ENCODE measurements around the gene MYEOV.

DNA sequence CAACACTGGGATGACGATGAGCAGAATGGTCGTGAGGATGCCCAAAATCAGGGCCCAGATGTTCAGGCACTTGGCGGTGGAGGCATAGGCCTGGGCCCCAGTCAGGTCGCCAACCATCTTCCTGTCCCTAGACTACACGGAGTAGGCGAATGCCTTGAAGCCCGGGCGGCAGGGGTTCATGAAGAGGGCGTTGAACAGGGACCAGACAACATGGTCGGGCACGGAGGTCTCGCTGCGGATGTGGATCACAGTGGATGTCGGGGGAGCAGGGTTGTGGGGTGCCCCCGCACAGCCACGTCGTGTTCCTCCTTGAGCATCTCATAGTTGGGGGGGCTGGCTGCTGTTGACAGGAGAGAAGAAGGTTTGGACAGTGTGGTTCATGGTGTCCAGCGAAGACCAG is 9.5 kb downstream of the MYEOV start:
- TF ChIP-seq, protein P1, sequence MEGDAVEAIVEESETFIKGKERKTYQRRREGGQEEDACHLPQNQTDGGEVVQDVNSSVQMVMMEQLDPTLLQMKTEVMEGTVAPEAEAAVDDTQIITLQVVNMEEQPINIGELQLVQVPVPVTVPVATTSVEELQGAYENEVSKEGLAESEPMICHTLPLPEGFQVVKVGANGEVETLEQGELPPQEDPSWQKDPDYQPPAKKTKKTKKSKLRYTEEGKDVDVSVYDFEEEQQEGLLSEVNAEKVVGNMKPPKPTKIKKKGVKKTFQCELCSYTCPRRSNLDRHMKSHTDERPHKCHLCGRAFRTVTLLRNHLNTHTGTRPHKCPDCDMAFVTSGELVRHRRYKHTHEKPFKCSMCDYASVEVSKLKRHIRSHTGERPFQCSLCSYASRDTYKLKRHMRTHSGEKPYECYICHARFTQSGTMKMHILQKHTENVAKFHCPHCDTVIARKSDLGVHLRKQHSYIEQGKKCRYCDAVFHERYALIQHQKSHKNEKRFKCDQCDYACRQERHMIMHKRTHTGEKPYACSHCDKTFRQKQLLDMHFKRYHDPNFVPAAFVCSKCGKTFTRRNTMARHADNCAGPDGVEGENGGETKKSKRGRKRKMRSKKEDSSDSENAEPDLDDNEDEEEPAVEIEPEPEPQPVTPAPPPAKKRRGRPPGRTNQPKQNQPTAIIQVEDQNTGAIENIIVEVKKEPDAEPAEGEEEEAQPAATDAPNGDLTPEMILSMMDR (IDR thresholded peaks at IDR 0.05) = no peak
- no peak for TF ChIP-seq EZH2 (IDR thresholded peaks at IDR 0.05; ENCODE audit: borderline replicate concordance, insufficient read depth, low read depth, low read length, poor library complexity, severe bottlenecking)
